ENCODE measurements around the gene F2RL1.
"Not testable (repeated sequence)": the region's sequence is repeated elsewhere in the genome, so short reads cannot be mapped to it uniquely, and the experiment has no call there.

Gene F2RL1, protein sequence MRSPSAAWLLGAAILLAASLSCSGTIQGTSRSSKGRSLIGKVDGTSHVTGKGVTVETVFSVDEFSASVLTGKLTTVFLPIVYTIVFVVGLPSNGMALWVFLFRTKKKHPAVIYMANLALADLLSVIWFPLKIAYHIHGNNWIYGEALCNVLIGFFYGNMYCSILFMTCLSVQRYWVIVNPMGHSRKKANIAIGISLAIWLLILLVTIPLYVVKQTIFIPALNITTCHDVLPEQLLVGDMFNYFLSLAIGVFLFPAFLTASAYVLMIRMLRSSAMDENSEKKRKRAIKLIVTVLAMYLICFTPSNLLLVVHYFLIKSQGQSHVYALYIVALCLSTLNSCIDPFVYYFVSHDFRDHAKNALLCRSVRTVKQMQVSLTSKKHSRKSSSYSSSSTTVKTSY

DNA sequence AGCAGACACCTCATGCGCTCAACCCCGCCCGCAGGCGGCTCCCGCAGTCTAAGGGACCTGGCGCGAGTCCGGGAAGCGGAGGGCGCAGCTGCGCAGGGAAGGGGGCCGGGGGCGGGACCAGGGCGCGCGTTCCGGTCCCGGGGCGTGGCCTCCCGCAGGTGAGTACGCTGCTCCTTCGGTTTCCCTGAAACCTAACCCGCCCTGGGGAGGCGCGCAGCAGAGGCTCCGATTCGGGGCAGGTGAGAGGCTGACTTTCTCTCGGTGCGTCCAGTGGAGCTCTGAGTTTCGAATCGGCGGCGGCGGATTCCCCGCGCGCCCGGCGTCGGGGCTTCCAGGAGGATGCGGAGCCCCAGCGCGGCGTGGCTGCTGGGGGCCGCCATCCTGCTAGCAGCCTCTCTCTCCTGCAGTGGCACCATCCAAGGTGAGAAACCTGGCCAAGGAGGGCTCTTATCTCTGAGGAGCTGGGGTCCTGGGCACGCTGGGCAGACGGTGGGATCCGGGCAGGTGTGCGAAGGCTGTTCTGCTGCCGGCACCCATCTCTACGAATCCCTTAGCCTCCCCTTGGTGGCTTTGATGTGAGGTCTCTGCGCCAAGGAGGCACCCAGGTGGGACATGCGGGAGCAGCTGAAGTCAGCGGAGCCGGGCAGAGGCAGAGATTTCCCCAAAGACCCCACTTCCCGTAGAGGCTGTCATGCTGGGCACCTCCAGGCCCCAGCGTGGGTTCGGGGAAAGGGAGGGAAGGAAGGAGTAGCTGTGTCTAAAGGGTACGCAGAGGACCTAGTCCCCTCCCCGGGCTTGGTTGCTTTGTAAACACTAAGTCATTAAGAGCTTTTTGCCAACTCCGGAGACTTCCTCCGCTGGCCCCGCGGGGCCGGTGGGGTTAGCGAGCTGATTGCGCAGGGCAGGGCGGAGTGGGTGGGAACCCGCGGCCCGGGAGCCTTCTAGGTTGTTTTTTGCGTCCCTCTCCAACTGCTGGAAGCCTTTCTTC, at the start of gene F2RL1:
Gene F2RL1, plus strand, starts transcription at position 187 of the 988 bp plus-strand sequence. Its CDS starts 153 bp downstream, at position 340.
- peak; percentile 48 for DNase-seq (ENCODE audit: low read depth)

DNA sequence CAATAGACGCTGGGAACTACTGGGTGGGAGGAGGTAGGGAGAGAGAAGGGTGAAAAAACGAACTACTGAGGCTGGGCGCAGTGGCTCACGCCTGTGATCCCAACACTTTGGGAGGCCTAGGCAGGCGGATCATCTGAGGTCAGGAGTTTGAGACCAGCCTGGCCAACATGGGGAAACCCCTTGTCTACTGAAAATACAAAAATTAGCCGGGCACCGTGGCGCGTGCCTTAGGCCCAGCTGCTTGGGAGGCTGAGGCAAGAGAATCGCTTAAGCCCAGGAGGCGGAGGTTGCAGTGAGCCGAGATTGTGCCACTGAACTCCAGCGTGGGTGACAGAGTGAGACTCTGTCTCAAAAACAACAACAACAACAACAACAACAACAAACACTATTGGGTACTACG, 47.8 kb upstream of the F2RL1 start:
- DNase-seq (ENCODE audit: low read depth) = not testable (repeated sequence)

DNA sequence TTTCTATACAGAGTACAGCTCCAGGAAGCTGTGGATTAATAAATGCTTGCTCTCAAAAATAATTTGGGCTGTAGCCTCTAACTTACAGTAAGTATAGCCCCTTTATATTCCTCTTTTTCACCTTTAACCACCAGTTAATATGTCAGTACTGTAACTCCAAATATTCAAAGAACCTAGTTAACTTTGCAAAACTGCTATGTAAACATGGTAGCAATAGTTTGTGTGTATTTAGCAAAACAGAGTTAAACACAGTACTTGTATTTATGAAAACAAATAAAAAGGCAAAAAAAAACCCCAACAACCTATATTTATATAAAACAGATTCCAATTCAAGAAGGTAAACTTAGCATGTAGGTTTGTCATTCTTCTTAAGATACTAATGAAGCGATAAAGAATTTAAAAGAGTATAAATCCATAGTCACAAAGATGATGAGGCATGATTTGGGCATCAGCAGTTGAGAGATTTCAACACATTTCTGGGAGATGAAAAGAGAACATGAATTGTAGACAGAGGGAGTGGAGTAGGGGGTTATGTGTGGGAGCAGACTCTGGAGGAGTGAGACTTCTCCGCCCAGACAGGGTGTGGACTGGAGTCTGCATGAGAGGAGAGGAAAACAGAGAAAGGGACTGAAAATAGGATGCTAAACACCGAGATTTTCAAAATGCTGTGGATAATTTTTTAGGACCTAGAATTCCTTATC, 47.0 kb upstream of the F2RL1 start:
- DNase-seq (ENCODE audit: low read depth) = no peak

DNA sequence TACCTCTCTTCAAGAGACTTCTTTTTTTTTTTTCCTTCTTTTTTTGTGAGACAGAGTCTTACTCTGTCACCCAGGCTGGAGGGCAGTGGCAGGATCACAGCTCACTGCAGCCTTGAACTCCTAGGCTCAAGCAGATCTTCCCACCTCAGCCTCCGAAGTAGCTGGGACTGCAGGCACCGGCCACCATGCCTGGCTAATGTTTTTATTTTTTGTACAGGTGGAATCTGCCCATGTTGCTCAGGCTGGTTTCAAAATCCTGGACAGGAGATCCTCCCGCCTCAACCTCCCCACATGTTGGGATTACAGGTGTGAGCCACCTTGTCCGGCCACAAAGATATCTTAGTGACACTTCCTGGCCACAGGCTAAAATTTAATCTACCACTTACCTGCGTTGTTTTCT, 42.9 kb upstream of the F2RL1 start:
- no peak for DNase-seq (ENCODE audit: low read depth)

- DNase-seq (ENCODE audit: low read depth) = no peak
These were observed 42.4 kb upstream of the F2RL1 start for GRCh38 chr5:76776391-76776790.

- not testable (repeated sequence) for DNase-seq (ENCODE audit: low read depth)
These were observed 38.2 kb upstream of the F2RL1 start for GRCh38 chr5:76780616-76781015.

DNA sequence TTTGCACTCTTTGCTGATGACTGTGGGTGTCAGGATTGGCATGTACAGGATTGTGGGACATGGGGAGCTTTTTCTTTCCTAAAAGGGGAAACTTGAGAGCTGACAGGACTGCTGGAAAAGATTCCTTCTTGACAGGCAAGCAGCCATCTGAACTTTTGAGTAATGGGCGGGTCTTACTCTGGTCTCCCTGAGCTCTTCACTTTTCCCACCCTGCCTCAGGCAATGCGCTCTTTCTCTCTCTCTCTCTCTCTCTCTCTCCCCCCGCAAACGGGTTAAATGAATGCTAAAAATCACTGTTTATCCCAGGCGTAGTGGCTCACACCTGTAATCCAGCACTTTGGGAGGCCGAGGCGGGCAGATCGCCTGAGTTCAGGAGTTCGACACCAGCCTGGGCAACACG, 37.1 kb upstream of the F2RL1 start:
- no peak for DNase-seq (ENCODE audit: low read depth)

GRCh38 chr5:76782444-76782843, 36.4 kb upstream of the F2RL1 start:
- DNase-seq (ENCODE audit: low read depth) = no peak

DNA sequence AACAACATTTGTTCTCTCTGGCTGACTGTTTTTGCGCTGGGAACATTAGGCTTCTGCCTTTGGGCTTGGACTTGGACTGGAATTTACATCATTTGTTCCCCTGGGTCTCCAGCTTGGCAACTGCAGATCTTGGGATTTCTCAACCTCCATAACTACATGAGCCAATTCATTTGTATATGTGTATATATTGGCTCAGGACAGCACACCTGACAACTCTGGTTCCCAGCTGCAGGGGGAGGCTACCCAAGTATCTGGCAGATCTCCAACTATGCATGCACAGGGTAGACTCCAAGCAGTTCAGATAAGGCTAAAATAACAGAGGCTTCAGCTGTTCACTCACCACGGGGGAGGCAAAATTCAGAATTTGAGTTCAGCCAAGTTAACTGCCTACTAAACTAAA, 31.6 kb upstream of the F2RL1 start:
- DNase-seq (ENCODE audit: low read depth) = no peak

GRCh38 chr5:76788362-76788761, 30.5 kb upstream of the F2RL1 start:
- no peak for DNase-seq (ENCODE audit: low read depth)

DNA sequence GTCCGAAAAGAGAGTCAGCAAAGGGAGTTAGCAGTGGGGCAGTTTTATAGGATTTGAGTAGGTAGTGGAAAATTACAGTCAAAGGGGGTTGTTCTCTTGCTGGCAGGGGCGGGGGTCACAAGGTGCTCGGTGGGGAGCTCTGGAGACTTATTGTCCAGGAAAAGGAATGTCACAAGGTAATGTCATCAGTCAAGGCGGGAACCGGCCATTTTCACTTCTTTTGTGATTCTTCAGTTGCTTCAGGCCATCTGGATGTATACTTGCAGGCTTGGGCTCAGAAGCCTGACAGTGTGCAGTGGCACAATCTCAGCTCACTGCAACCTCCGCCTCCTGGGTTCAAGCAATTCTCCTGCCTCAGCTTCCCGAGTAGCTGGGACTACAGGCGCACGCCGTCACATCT, 29.6 kb upstream of the F2RL1 start:
- not testable (repeated sequence) for DNase-seq (ENCODE audit: low read depth)

DNA sequence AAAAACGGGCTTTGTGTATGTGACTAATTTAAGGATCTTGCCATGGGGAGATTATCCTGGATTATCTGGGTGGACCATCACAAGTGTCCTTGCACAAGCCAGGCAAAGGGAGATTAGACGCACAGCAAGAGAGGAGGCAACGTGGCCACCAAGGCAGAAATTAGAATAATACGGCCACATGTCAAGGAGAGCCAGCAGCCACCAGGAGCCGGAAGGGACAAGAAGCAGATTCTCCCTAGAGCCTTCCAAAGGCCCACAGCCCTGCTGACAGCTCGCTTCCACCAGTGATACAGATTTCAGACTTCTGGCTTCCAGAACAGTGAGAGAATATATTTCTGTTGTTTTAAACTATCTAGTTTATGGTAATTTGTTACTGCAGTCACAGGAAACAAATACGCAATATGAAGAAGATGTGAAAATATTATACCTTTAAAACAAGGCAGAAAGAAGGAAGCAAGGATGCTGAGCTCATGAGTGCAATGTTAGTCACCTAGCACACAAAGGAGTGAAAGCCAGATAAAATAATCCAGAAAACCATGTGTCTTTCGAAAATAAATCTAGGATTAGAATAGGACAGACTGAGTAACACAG, 28.7 kb upstream of the F2RL1 start:
- no peak for DNase-seq (ENCODE audit: low read depth)

DNA sequence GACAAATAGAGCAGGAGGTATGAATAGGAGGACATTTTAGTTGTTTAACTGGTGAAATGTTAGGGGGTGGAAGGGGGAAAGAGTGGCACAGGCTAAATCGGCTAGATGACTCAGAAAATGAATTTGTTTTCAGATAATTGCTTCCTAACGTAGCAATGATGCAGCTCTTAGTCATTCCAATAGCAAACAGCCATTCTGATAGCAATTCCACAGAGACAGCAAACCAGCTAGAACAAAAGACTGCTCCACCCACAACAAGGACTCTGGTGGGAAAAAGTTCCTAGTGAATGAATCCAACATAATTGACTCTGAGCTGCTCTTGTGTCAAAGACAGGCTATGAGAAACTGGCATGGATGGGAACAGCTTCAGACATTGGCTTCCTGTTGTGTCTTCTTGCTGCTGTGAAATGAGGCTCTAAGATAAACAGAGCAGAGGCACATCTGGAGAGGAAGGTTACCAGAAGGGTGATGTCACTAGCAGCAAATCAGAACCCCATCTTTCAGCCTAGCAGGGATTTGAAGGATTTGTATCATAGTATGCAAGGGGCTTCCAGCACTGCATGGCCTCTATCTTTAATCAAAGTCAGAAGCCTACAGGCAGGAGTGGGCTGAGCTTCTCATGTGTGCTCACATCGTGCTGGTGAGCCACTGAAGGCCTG, 28.1 kb upstream of the F2RL1 start:
- DNase-seq (ENCODE audit: low read depth) = no peak

DNA sequence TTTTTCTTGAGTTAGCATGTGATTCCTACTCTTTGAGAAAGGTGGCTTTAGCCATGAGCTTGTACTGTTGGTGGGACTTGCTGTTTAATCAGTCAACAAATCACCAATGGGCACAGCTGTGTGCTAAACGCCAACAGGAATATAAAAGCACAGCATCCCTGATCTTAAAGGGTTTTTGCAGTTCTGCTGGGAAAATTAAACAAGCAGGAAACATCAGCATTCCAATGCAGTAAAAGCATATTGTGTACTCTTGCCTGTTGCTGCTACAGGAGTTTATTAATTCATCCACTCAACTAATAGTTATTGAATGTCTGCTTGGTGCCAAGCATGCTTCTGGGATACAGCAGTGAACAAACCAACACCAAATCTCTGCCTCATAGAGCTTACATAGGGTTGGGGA, 27.4 kb upstream of the F2RL1 start:
- no peak for DNase-seq (ENCODE audit: low read depth)

DNA sequence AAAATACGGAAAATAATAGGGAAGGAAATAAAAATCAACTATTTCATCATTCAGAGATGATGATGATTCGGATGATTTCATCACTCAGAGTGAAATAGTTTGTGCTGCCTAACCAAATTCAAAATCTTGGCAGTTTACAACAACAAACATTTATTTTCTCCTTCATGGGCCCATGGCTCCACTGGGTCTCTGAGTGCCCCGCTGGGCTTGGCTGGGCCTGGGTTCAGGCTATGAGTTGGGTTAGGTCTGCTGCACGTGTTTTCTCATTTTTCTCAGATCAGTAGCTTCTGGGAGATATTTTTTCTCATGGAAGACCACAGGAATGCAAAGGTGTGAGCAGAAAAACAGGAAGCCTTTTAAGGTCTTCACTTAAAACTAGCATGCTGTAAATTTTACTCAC, 24.0 kb upstream of the F2RL1 start:
- DNase-seq (ENCODE audit: low read depth) = no peak

DNA sequence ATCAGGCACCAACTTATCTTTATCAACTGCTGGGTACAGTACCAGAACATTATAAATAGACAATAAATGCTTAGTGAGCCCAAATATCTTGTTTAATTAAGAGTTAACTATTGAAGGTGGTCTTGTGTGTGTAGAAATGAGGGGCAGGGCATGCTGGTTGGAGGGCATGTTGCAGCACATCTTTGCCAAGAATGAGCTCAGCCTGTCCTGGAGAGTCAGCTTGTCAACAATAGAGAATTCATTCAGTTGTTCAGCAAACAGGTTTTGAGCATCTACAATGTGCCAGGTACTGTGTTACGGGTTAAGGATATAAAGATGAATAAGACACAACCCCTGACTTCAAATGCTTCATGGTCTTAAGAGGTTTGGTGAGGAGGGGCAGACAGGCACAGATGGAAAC, 19.2 kb upstream of the F2RL1 start:
- no peak for DNase-seq (ENCODE audit: low read depth)

DNA sequence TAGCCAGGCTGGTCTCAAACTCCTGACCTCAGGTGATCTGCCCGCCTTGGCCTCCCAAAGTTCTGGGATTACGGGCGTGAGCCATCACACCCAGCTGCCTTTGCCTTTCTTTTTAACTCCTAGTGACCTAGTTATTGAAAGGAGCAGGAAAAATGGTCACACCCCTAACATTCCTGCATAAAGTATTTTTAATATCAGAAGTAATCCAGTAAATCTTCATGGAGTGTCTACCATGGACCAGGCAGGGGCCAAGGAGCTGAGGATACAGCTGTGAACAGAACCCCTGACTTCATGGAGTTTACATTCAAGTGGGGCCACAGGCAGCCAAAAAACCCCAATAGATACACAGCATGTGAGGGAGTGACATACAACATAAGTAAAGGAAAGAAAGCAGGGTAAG, 18.3 kb upstream of the F2RL1 start:
- no peak for DNase-seq (ENCODE audit: low read depth)

GRCh38 chr5:76801159-76801802, 17.5 kb upstream of the F2RL1 start:
- no peak for DNase-seq (ENCODE audit: low read depth)

- no peak for DNase-seq (ENCODE audit: low read depth)
These were observed 17.0 kb upstream of the F2RL1 start for GRCh38 chr5:76801803-76802195.

DNA sequence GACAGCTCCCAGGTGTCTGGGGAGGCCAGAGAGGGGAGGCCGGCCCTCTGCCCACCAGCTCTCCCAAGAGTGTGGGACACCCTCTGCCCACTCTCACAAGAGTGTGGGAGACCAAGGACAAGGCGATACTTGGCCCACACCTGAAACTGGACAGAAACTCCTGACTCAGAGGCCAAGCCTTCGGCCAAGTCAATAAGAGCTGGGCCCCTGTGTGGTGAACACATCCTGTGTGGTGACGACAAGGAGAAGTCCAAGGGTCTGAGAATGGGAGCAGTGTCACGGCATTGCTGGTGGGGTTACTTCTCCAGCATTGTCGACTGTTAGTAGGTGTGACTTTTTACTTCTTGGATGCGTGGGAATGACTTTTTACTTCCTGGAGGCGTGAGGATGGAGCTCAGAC, 14.6 kb upstream of the F2RL1 start:
- DNase-seq (ENCODE audit: low read depth) = no peak
